ENCODE measurements around the gene BIN2. TPM values are rescaled to one million over a fixed set of nuclear protein-coding genes. Genes with fewer than 3 reads are reported as not detected.
"Not testable (repeated sequence)": the region's sequence is repeated elsewhere in the genome, so short reads cannot be mapped to it uniquely, and the experiment has no call there.

Gene BIN2
- total RNA-seq, 1 donor from 2014 or later = 43.3 TPM

GRCh38 chr12:51341251-51342007, 17.5 kb upstream of the BIN2 start:
- intact Hi-C loops (cut with micrococcal nuclease) = loop anchor here (1.0 to 5.0 kb wide), 9 partner anchors 19 to 576 kb away; partner anchors contain the start of genes CSRNP2 and TFCP2
- peak; percentile 63 for DNase-seq (ENCODE audit: low spot score)
- H3K4me3 Mint-ChIP-seq = no peak overlapping the region
- H3K27me3 Mint-ChIP-seq (ENCODE audit: insufficient read depth) = peaks cover 6% of the 10 kb centered on the region
- H3K9me3 Mint-ChIP-seq = no peaks in the 10 kb centered on the region
- no peak overlapping the region for H3K27ac Mint-ChIP-seq
- no peaks in the 10 kb centered on the region for H3K36me3 Mint-ChIP-seq (ENCODE audit: low read depth)
- H3K4me1 Mint-ChIP-seq (ENCODE audit: low read depth) = peaks cover 12% of the 10 kb centered on the region

GRCh38 chr12:51339750-51340149, 15.8 kb upstream of the BIN2 start:
- no peak for DNase-seq (ENCODE audit: low spot score)
- Mint-ChIP-seq H3K4me1 (ENCODE audit: low read depth) (peaks cover 12% of the 10 kb centered on the region), H3K27me3 (ENCODE audit: insufficient read depth) (peaks cover 7% of the 10 kb centered on the region), H3K9me3 (no peaks in the 10 kb centered on the region), H3K27ac (no peak overlapping the region), H3K36me3 (ENCODE audit: low read depth) (no peaks in the 10 kb centered on the region), H3K4me3 (no peak overlapping the region)
- intact Hi-C loops (cut with micrococcal nuclease) = loop anchor here (5.0 kb wide), 2 partner anchors 37 to 167 kb away; partner anchors contain the start of gene TFCP2

- H3K4me3 Mint-ChIP-seq; H3K27me3 Mint-ChIP-seq (ENCODE audit: insufficient read depth); H3K36me3 Mint-ChIP-seq (ENCODE audit: low read depth); H3K9me3 Mint-ChIP-seq; H3K27ac Mint-ChIP-seq; DNase-seq (ENCODE audit: low spot score); intact Hi-C loops (cut with micrococcal nuclease): not testable (repeated sequence)
- H3K4me1 Mint-ChIP-seq (ENCODE audit: low read depth) = peaks cover 12% of the 10 kb centered on the region
Observed at GRCh38 chr12:51337336-51337735, 13.4 kb upstream of the BIN2 start.

GRCh38 chr12:51335931-51336330, 12.0 kb upstream of the BIN2 start:
- H3K9me3 Mint-ChIP-seq = no peaks in the 10 kb centered on the region
- H3K27me3 Mint-ChIP-seq (ENCODE audit: insufficient read depth) = peaks cover 7% of the 10 kb centered on the region
- intact Hi-C loops (cut with micrococcal nuclease) = no loop called here
- no peak overlapping the region for H3K27ac Mint-ChIP-seq
- H3K36me3 Mint-ChIP-seq (ENCODE audit: low read depth) = no peaks in the 10 kb centered on the region
- no peak for DNase-seq (ENCODE audit: low spot score)
- H3K4me1 Mint-ChIP-seq (ENCODE audit: low read depth) = peaks cover 7% of the 10 kb centered on the region
- H3K4me3 Mint-ChIP-seq = no peak overlapping the region

- Mint-ChIP-seq H3K9me3 (no peaks in the 10 kb centered on the region), H3K27ac (no peak overlapping the region), H3K27me3 (ENCODE audit: insufficient read depth) (peaks cover 5% of the 10 kb centered on the region), H3K4me3 (no peak overlapping the region), H3K4me1 (ENCODE audit: low read depth) (peaks cover 13% of the 10 kb centered on the region), H3K36me3 (ENCODE audit: low read depth) (no peaks in the 10 kb centered on the region)
- no peak for DNase-seq (ENCODE audit: low spot score)
- intact Hi-C loops (cut with micrococcal nuclease) = no loop called here
Observed at GRCh38 chr12:51334764-51335163, 10.8 kb upstream of the BIN2 start.

- no peak for DNase-seq (ENCODE audit: low spot score)
- Mint-ChIP-seq H3K36me3 (ENCODE audit: low read depth) (no peaks in the 10 kb centered on the region), H3K4me3 (no peak overlapping the region), H3K27ac (no peak overlapping the region), H3K27me3 (ENCODE audit: insufficient read depth) (peaks cover 3% of the 10 kb centered on the region), H3K4me1 (ENCODE audit: low read depth) (peaks cover 23% of the 10 kb centered on the region), H3K9me3 (no peaks in the 10 kb centered on the region)
- intact Hi-C loops (cut with micrococcal nuclease) = no loop called here
Observed at GRCh38 chr12:51333536-51333935, 9.6 kb upstream of the BIN2 start.

- Mint-ChIP-seq H3K4me1 (ENCODE audit: low read depth) (peaks cover 53% of the 10 kb centered on the region), H3K36me3 (ENCODE audit: low read depth) (no peaks in the 10 kb centered on the region), H3K27me3 (ENCODE audit: insufficient read depth) (peaks cover 2% of the 10 kb centered on the region), H3K27ac (peak overlapping the region; percentile 30), H3K9me3 (no peaks in the 10 kb centered on the region), H3K4me3 (peak overlapping the region; percentile 19)
- DNase-seq (ENCODE audit: low spot score) = no peak
- intact Hi-C loops (cut with micrococcal nuclease) = loop anchor here (1.0 kb wide), 1 partner anchor 8 kb away; no protein-coding TSS in a partner anchor
Observed at GRCh38 chr12:51330186-51330585, 6.2 kb upstream of the BIN2 start.

- intact Hi-C loops (cut with micrococcal nuclease) = loop anchor here (1.0 to 10.0 kb wide), 3 partner anchors 7 to 825 kb away; partner anchors contain the start of genes ATF1 and DIP2B
- Mint-ChIP-seq H3K27me3 (ENCODE audit: insufficient read depth) (no peaks in the 10 kb centered on the region), H3K27ac (peak overlapping the region; percentile 30), H3K9me3 (no peaks in the 10 kb centered on the region), H3K4me1 (ENCODE audit: low read depth) (peaks cover 58% of the 10 kb centered on the region), H3K4me3 (peak overlapping the region; percentile 19), H3K36me3 (ENCODE audit: low read depth) (no peaks in the 10 kb centered on the region)
- DNase-seq (ENCODE audit: low spot score) = no peak
Observed at GRCh38 chr12:51329742-51330141, 5.8 kb upstream of the BIN2 start.

GRCh38 chr12:51328587-51328986, 4.6 kb upstream of the BIN2 start:
- no peak for DNase-seq (ENCODE audit: low spot score)
- no peak overlapping the region for H3K27ac Mint-ChIP-seq
- peaks cover 58% of the 10 kb centered on the region for H3K4me1 Mint-ChIP-seq (ENCODE audit: low read depth)
- H3K36me3 Mint-ChIP-seq (ENCODE audit: low read depth) = no peaks in the 10 kb centered on the region
- H3K4me3 Mint-ChIP-seq = no peak overlapping the region
- no peaks in the 10 kb centered on the region for H3K27me3 Mint-ChIP-seq (ENCODE audit: insufficient read depth)
- no peaks in the 10 kb centered on the region for H3K9me3 Mint-ChIP-seq
- intact Hi-C loops (cut with micrococcal nuclease) = loop anchor here (10.0 kb wide), 2 partner anchors 564 to 824 kb away; partner anchors contain the start of genes ATF1 and DIP2B

GRCh38 chr12:51326698-51327439, 2.9 kb upstream of the BIN2 start:
- peaks cover 76% of the 10 kb centered on the region for H3K4me1 Mint-ChIP-seq (ENCODE audit: low read depth)
- peak; percentile 6 for DNase-seq (ENCODE audit: low spot score)
- peaks cover 8% of the 10 kb centered on the region for H3K36me3 Mint-ChIP-seq (ENCODE audit: low read depth)
- H3K9me3 Mint-ChIP-seq = no peaks in the 10 kb centered on the region
- peak overlapping the region; percentile 89 for H3K27ac Mint-ChIP-seq
- H3K4me3 Mint-ChIP-seq = peak overlapping the region; percentile 55
- intact Hi-C loops (cut with micrococcal nuclease) = loop anchor here (10.0 kb wide), 2 partner anchors 562 to 822 kb away; partner anchors contain the start of genes ATF1 and DIP2B
- no peaks in the 10 kb centered on the region for H3K27me3 Mint-ChIP-seq (ENCODE audit: insufficient read depth)

GRCh38 chr12:51324953-51325352, 979 bp upstream of the BIN2 start:
- Mint-ChIP-seq H3K27ac (peak overlapping the region; percentile 64), H3K27me3 (ENCODE audit: insufficient read depth) (no peaks in the 10 kb centered on the region), H3K9me3 (no peaks in the 10 kb centered on the region), H3K36me3 (ENCODE audit: low read depth) (peaks cover 14% of the 10 kb centered on the region), H3K4me3 (peak overlapping the region; percentile 59), H3K4me1 (ENCODE audit: low read depth) (peaks cover 83% of the 10 kb centered on the region)
- intact Hi-C loops (cut with micrococcal nuclease) = loop anchor here (1.0 to 10.0 kb wide), 7 partner anchors 44 to 820 kb away; partner anchors contain the start of genes ATF1, DIP2B, LETMD1 and POU6F1
- DNase-seq (ENCODE audit: low spot score) = no peak

- intact Hi-C loops (cut with micrococcal nuclease) = loop anchor here (1.0 to 10.0 kb wide), 9 partner anchors 56 to 819 kb away; partner anchors contain the start of genes ATF1, CSRNP2, DAZAP2 and DIP2B
- peak; percentile 44 for DNase-seq (ENCODE audit: low spot score)
- peak overlapping the region; percentile 87 for H3K27ac Mint-ChIP-seq
- peaks cover 17% of the 10 kb centered on the region for H3K36me3 Mint-ChIP-seq (ENCODE audit: low read depth)
- peak overlapping the region; percentile 90 for H3K4me3 Mint-ChIP-seq
- peaks cover 86% of the 10 kb centered on the region for H3K4me1 Mint-ChIP-seq (ENCODE audit: low read depth)
- no peaks in the 10 kb centered on the region for H3K9me3 Mint-ChIP-seq
- H3K27me3 Mint-ChIP-seq (ENCODE audit: insufficient read depth) = no peaks in the 10 kb centered on the region
Observed at GRCh38 chr12:51323317-51323960, 535 bp downstream of the BIN2 start.
